ENCODE results near the gene INTS12.

The INTS12 gene

DNA sequence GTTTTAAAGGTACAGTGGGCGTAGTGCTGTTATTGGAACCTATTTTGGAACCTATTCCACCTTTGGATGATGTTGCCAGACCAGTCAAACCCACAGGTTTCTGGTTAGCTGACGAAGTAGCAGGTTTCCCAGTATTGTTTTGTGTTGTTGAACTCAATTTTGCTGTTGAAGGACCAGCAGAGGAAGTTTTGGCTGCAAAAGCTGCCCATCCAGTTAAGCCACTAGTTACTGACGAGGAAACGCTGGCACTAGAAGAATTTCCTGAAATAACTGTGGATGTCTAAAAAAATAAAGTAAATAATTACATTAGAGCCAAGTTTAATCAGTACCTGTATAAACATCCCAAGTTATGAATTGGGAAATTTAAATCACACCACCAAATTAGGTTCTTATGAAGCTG, 25.5 kb downstream of the INTS12 start:
- DNase-seq (ENCODE audit: low read depth in 1 of 2, low spot score in 1 of 2), result no peak

DNA sequence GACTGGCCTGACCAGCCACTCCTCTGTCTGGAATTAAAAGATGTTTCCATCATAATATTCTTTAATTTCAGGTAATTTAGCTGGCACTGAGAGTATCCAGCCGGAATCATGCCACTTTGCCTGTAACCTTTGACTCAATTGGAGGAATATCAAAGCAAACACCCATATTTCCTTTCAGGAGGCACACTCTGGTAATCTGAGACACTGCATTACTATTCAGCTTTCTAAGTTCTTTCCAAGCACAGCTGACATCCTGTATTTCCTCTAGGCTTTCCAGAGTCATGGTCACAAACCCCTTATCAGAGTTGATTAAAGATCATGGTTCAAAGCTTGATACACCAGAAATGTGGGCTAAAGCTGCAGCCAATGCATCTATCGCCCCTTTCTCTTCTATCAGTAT, 29.3 kb downstream of the INTS12 start:
- DNase-seq (ENCODE audit: low read depth in 1 of 2, low spot score in 1 of 2), result no peak

DNA sequence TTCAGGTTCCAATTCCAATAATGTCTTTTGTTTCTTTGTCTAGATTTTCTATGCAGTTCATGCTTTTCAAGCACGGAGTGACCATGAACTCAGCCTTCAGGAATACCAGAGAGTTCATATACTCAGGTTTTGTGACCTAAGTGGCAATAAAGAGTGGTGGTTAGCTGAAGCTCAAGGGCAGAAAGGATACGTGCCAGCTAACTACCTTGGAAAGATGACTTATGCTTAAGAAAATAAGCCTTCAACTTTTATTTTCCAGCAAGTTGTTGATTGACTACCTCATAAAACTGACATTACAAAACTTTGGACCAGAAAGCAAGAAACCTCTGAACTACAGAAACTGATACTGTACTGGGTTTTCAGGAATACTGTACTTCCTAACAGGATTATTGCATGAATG, 30.8 kb downstream of the INTS12 start:
- no peak for DNase-seq (ENCODE audit: low read depth in 1 of 2, low spot score in 1 of 2)

DNA sequence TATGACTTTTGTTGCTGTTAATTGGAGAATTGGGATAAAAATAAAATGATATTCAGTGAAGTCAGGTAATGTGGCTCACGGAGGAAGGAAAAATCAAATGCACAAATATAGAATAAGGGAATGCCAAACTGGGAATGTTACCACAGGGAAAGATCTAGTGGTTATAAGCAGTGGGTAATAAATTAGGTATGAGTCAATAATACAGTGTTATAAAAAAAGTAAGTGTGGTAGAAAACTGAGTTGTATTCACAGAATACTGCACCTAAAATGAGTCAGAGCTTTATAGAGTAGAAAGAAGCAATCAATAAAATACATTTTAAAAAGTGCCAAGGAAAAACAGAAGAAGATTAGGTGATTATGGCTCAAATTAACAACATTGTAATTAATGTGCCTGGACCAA, 34.5 kb downstream of the INTS12 start:
- DNase-seq (ENCODE audit: low read depth in 1 of 2, low spot score in 1 of 2), result no peak

DNA sequence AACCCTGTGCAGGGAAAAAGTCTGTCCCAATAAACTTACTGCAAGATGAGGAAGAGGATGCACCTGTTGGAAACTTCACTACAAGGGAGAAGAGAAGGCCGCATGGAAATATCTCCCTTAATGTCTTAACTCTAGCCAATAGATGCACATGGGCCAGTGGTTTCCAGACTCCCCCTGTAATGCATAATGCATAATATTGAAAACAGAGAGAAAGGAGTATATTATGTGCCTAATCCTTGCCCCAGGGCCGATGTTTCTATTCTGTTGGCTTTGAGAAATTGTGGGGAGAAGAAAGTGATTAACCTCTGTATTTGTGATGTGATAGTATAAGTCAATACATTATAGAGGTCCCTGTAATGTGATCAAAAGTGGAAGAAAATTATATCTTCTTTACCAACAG, 37.2 kb downstream of the INTS12 start:
- DNase-seq (ENCODE audit: low read depth in 1 of 2, low spot score in 1 of 2), result no peak

DNA sequence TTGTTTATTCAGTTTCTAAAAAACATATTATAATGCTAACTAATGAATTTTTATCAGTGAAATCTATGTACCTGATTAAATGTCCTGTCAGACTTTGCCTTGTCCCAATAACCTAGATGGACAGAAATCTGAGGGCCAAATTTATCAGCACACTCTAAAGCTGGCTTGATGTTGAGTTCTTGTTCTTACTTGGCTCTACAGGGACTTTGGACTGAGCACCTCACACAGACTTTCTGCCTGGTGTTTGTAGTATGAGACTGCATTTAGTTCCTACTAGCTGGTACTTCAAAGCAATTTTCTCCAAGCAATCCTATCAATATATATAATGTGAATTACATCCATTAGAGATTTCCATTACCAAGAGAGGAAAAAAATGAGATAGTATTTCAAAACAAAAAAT, 37.8 kb downstream of the INTS12 start:
- DNase-seq (ENCODE audit: low read depth in 1 of 2, low spot score in 1 of 2), result no peak

DNA sequence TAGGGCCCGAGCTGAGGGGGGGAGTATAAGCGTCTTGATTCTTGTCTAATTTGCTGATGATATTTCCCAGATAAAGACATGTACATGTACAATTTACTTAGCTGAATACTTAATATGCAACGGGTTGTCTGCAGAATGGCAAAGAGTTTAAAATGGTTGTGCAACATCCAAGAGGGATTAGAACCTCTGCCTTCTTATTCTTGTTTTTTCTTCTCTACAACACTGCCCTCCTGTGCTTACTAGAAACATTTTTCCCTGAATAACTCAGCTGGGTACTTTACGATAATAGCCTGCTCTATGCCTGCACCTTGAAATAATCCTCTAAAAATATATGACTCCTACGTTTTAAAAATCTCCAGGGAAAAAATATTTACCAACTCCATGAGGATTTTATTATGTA, 41.8 kb downstream of the INTS12 start:
- DNase-seq (ENCODE audit: low read depth in 1 of 2, low spot score in 1 of 2), result no peak

DNA sequence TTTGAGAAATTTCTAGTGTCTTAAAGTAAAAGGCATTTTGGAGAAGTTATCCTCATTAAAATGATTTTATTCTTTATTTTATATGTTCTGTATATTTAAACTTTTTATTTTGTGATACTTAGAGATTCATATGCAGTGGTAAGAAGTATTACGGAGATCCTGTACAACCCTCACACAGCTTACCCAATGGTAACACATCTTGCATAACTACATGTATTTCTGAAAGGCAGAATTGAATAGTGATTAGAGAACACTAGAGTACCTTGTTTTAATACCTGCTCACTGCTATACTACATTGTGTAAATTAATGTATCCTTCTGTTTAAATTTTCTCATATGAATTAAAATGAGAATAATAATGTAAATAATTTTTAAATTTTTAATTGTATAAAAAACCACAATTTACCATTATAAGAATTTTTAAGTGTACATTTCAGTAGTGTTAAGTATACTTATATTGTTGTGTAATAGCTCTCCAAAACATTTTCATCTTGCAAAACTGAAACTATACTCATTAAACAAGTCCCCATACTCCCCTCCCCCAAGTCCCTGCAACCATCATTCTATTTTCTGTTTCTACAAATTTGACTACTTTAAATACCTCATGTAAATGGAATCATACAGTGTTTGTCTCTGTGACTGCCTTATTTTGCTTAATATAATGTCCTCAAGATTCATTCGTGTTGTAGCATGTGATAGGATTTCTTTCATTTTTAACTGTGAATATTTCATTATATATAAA, 45.4 kb downstream of the INTS12 start:
- no peak for DNase-seq (ENCODE audit: low read depth in 1 of 2, low spot score in 1 of 2)

DNA sequence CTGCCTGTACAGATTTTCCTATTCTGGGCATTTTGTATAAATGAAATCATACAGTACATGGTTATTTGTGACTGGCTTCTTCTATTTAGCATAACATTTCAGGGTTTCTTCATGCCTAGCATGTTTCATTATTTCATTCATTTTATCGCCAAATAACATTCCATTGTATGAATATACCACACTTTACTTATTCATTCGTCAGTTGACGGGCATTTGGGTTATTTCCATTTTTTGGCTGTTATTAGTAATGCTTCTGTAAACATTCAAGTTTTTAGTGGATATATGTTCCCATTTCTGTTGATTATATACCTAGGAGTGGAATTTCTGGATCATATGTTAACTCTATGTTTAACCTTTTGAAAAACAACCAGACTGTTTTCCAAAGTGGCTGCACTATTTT, 47.5 kb downstream of the INTS12 start:
- no peak for DNase-seq (ENCODE audit: low read depth in 1 of 2, low spot score in 1 of 2)

DNA sequence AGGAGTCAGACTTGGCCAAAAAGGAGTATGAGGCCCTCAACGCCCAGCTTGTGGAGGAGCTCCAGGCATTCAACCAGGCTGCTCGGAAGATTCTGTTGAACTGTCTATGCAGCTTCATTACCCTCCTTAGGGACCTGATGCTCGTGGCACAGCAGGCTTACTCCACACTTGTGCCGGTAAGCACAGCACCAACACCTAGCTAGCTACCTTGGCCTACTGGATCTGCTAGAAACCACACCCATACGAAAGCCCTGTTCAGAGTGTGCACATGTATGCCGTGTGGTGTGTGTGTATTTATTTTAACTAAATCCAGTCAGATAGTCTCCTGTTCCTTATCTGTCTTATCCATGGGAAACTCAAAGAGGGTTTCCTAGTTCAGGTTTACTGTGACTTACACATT, 49.3 kb downstream of the INTS12 start:
- no peak for DNase-seq (ENCODE audit: low read depth in 1 of 2, low spot score in 1 of 2)

DNA sequence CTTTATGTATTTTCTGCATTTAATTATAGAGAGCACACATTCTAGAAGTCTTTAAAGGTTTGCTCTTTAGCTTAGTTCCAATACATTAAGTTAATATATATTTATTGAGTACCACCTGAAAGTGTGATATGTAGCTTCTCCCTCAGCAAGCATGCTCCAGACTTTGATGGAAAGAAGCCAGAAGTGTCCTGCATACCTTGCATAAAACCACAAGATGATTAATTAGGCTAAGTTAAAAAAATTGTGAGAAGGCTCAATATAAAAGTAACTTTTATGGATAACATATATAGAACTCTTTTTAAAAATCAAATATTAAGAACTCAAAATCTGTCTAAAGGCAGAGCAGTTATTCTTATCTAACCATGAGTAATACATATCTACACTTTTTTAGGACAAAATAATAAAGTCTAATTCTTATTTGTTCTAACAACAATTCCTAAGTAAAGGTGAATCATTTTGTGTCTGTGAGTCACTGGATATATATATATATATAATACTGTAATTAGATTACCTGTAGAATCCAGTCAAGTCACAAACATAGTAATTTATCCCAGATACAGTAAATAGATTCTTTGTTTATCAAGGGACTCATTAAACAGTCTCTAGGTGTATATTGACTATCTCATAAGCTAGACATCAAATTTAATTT, 51.2 kb downstream of the INTS12 start:
- DNase-seq (ENCODE audit: low read depth in 1 of 2, low spot score in 1 of 2), result no peak

DNA sequence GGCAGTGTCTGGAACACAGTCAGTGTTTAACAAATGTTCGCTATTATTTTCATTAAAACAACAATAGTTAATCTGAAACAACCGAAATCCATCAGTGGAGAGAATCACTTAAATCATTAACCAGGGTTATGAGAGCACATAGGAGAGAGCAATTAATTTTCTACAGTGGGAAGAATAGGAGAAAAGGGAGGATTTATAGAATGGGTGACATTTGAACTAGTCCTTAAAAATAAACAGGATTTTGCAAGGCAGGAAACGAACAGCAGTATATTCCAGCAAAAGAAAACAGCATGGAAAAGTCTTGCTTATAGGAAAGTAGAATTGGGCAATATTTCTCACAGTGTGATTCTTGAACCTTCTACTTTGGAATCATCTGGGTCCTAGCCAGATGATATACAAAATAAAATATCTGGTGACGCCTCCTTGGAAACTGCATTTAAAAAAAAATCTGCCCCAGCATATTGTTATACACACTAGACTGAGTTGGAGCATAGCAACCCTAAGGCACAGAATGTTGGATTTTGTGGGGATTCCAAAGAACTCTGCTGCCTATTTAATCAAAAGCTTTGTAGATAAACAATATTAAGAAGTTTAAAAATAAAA, 56.1 kb downstream of the INTS12 start:
- no peak for DNase-seq (ENCODE audit: low read depth in 1 of 2, low spot score in 1 of 2)

DNA sequence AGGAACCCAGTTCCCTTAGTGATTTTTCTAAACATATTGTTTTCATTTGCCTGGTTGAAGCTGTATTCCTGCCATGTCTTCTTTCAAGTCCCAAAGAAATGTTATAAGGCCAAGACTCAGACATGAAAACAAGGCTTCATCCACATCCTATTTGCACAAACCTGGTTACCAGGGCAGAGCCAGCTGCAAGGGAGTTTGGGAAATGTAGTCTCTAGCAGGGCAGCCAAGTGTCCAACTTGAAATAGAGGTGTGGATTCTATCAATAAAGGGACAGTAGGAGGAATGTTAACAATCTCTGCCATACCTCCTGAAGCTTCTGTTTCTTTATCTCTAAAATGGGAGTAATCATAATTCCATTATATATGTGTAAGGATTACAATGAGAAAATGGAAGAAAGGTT, 56.6 kb downstream of the INTS12 start:
- no peak for DNase-seq (ENCODE audit: low read depth in 1 of 2, low spot score in 1 of 2)

DNA sequence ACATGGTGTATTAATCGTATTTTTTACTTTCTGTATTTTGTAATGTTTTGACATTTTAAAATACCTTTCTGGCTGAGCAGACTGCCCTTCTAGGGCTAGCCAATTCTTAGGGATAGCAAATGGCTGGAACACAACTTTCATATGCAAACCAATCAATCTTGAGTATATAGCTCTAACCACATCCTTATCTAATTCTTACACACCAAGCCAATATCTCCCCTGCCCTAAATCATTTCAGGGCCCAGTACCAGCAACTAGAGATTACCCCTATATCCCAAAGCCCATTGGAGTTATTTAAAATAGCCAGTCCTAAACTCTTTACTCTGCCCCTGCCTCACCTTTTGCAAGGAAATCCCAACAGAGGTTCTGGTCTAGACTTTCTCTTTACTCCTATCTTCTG, 58.3 kb downstream of the INTS12 start:
- no peak for DNase-seq (ENCODE audit: low read depth in 1 of 2, low spot score in 1 of 2)

DNA sequence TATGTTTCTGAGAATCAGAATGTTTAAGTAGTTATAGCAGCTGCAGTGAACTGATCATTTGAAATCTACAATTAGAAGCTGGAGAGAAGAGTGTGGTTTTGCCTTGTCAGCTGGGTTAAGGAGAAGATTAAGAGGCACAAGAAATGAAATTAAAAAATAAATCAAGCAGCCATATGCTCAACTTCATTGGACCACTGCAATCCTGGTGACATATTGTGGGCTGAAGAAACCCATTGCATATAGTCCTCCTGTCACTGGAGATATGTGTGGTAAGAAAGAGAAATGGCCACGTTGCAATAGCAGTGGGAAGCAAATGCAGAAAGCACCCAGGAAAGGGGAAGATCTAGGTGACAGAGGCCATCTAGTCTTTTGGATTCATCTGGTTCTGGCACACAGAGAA, 63.0 kb downstream of the INTS12 start:
- no peak for DNase-seq (ENCODE audit: low read depth in 1 of 2, low spot score in 1 of 2)

DNA sequence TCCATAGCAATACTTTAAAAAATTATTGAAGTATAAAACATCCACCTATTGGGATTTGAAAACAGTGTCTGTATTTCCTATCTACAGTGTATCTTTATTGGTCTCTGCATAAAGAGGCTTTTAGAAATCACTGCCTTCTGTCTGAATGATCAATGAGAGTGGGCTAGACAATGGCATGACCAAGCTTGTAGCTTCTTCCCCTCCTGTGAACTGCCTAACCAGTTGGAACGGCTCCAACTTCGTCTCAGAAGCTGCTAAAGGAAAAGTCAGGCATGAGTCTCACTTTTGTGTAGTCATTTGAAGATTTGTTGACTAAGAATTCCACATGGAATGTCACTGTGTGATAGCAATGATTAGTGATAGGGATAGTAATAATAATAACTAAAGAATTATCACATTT, 64.2 kb downstream of the INTS12 start:
- DNase-seq (ENCODE audit: low read depth in 1 of 2, low spot score in 1 of 2), result no peak

DNA sequence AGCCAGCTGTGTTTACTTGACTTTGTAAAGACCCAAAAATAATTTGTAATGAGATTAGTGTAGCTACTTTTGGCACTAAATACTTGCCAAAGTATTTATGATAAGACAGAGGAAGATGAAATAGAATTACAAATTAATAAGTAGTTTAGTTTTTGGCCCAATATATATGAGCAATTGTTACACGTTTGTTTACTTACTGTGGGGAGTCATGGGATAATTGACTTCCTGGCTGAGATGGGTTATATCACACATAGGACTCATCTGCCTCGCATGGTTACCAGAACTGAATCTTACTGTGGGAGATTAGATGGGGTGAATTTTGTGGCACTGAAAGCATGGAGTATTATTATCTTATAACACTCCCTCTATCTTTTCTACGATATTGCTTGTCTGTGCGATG, 66.6 kb downstream of the INTS12 start:
- DNase-seq (ENCODE audit: low read depth in 1 of 2, low spot score in 1 of 2), result no peak

DNA sequence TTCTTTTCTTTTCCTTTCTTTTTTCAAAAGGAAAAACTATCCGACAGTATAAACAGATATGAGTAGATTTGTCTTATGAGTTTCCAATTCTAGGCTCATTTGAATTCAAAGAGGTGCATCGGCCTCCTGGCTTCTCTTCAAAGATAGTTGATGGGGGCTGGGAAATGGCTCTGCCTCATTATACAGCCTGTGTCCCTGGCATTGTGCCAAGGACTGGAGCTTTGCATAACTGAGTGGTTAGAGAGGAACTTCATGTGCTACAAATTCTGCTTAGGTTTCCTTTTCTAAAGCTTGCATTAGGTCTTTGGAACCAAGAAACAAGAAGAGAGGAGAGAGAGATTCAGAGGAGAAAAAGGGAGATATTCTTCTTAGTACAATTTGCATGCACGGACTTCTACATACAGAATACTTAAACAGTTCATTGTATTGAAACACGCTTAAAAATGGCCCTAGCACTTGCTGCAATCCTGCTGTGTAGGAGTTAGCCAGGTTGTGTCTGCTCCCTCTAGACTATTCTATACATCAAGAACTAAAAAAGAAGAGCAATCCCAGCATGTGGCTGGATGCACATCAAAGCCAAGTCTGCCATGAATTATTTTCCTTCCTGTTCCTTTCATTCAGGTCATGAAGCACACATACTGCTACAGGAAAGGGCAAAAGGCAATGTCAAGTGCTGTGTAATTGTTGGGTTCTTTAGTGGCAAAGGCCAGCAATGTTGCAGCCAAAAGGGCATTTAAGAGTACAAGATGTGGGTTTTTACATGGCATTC, 70.9 kb downstream of the INTS12 start:
- DNase-seq (ENCODE audit: low read depth in 1 of 2, low spot score in 1 of 2), result no peak

DNA sequence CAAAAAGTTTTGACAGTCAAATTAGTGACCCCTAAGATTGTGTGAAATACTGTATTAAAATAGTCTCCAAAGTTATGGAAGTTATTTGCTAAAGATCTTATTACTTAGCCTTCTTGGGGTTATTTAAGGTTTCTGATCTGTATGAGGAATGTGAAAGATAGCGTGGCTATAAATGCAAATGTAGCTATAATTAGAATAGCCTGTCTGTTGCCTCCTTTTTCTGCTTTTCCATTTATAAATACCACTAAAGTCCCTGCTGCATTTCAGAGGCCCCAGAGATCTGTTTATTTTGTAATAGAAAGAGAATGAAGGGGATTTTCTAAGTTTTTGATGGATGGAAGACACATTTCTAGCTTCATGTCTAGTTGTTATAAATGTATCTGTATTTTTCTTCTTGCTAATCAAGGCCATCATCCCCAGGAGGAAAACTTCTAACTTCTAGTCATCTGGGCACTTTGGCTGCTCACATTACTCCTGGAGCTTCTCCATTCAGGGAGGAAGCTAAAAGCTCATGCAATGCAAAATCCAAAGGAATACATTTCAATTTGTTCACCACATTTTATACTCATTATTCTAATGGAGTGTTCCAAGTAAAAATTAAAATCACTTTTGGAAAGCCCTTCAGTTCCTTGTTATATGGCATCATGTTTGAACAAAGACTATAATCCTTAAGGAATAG, 73.9 kb downstream of the INTS12 start:
- DNase-seq (ENCODE audit: low read depth in 1 of 2, low spot score in 1 of 2), result no peak

DNA sequence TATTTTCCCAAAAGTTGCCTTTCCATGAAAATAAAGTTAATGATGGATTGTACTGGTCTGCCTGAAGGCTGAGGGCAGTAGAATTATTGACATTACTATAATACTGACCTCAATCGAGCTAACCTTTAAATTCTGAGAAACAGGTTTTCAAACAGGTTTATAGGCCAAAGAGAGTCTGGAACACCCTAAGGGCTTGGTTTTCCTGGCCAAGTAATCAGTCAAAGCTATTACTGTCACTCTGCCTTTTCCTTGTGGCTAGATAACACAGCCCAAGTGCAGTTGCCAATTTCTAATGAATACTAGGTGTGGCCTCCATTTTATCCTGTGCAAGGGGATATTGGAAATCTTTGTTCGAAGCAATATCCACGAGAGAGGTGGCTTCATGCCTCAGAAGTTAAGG, 75.2 kb downstream of the INTS12 start:
- DNase-seq (ENCODE audit: low read depth in 1 of 2, low spot score in 1 of 2), result no peak
